GM12892 (cell line): ENCODE results near the gene FAM111A.

Experiments
- POLR2A ChIP-seq: IDR thresholded peaks from 2 replicates; pipeline ENCODE4 v1.6.1; 2011; ENCODE audit warnings: low read depth, low read length, control low read depth
- POLR2AphosphoS5 ChIP-seq: IDR thresholded peaks from 2 replicates; pipeline ENCODE4 v1.6.1; 2011; ENCODE audit warnings: low read depth, low read length, control low read depth

DNA sequence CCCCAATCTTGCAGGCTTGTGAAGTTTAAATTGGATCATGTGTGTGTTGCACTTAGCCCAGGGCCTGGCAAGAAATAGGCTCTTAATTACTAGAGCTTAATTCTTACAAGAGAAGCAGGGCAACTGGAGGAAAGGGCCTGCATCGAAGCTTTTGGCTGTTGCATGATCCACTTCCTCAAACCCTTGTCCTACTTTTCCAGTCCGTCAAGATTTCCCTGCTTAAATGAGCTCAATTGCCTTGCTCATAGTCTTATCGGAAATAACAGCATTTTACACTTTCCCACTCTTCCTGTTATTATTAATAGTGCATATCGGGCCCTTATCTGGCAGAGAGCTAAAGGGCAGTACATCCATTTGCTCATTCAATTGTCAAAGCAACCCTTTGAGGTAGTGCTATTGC lies 47.3 kb downstream of the FAM111A start:
- no peak for TF ChIP-seq POLR2A
- no peak for TF ChIP-seq POLR2AphosphoS5
